PC-9 (cell line): Measurements from ENCODE around the gene DNAAF5.

Source experiments
- CTCF ChIP-seq: fragments of 200-600 bp; sonication (generic); conservative IDR thresholded peaks from 2 replicates; pipeline ENCODE4 v1.6.1; 2017; ENCODE audit warnings: mixed run types, antibody characterized with exemption, mild to moderate bottlenecking, moderate library complexity
- EZH2 ChIP-seq: fragments of 200-600 bp; sonication (generic); IDR thresholded peaks from 2 replicates; pipeline ENCODE4 v1.8.0; 2017; ENCODE audit warnings: antibody characterized with exemption, low read depth

GRCh38 chr7:761101-761500, 34.6 kb downstream of the DNAAF5 start:
- TF ChIP-seq CTCF (no peak), EZH2 (no peak)
